H1 (cell line): ENCODE results near the gene ITPR1. TPM values are rescaled to one million over a fixed set of nuclear protein-coding genes. Genes with fewer than 3 reads are reported as not detected.

Experiments used
- CTCF ChIA-PET: fragments of 300-600 bp; sonication (Branson Sonifier 250); formaldehyde crosslinking; loops from one replicate; lab custom pipeline; 2021; ENCODE audit not compliant: partially characterized antibody; lab: Charles Lee
- POLR2A ChIA-PET: fragments of 300-600 bp; sonication (Branson Sonifier 250); formaldehyde crosslinking; loops from one replicate; lab custom pipeline; 2021; ENCODE audit warnings: inconsistent platforms; ENCODE audit not compliant: partially characterized antibody; lab: Charles Lee
- DNase-seq, 2 experiments: peaks; one replicate each; pipeline versions ENCODE4 v3.0.0 to v3.0.0-alpha.2; 2010 to 2022; ENCODE audit warnings: low spot score in 2 of 2, low read depth in 1 of 2, mixed read lengths in 1 of 2
- FAIRE-seq: peaks from 2 replicates; lab custom pipeline; 2011; peaks lifted over from hg19 to GRCh38; lab: Jason Lieb, UNC
- H2AFZ ChIP-seq: 2 replicates; pipeline ENCODE4 v1.8.1; 2012; ENCODE audit warnings: low read length, inconsistent platforms
- H2AK5ac ChIP-seq: 2 replicates; pipeline ENCODE4 v1.6.1; 2013; ENCODE audit warnings: low read depth, low read length
- H2BK120ac ChIP-seq: replicated peaks from 2 replicates; pipeline ENCODE3; 2013; ENCODE audit warnings: low read depth, low read length, inconsistent platforms
- H2BK12ac ChIP-seq: 2 replicates; pipeline ENCODE4 v1.6.1; 2013; ENCODE audit warnings: low read depth, low read length
- H2BK15ac ChIP-seq: 2 replicates; pipeline ENCODE4 v1.6.1; 2013; ENCODE audit warnings: low read length
- H2BK20ac ChIP-seq: 2 replicates; pipeline ENCODE4 v1.6.1; 2013; ENCODE audit warnings: low read length
- H2BK5ac ChIP-seq: 2 replicates; pipeline ENCODE4 v1.6.1; 2013; ENCODE audit warnings: low read depth, low read length
- H3K14ac ChIP-seq: 2 replicates; pipeline ENCODE4 v1.6.1; 2013; ENCODE audit warnings: inconsistent platforms; ENCODE audit not compliant: insufficient read length
- H3K18ac ChIP-seq: 2 replicates; pipeline ENCODE4 v1.6.1; 2013; ENCODE audit warnings: low read length; ENCODE audit errors: extremely low read depth
- H3K23ac ChIP-seq: 2 replicates; pipeline ENCODE4 v1.6.1; 2013; ENCODE audit warnings: inconsistent platforms; ENCODE audit not compliant: insufficient read length
- H3K23me2 ChIP-seq: 2 replicates; pipeline ENCODE4 v1.6.1; 2013; ENCODE audit warnings: low read depth, low read length
- H3K27ac ChIP-seq: 2 replicates; pipeline ENCODE4 v1.6.1; 2011; ENCODE audit warnings: low read depth, low read length, inconsistent platforms
- H3K27me3 ChIP-seq, 4 experiments: replicated peaks in 1 of 4; 1 replicate in 1 of 4; 2 replicates in 3 of 4; pipeline versions ENCODE4 v1.6.1 to v1.8.1; 2011 to 2013; ENCODE audit warnings: low read length in 3 of 4, mild to moderate bottlenecking in 3 of 4, inconsistent platforms in 2 of 4, mixed read lengths in 2 of 4, moderate library complexity in 1 of 4; ENCODE audit not compliant: control insufficient read depth in 3 of 4, insufficient read depth in 3 of 4; ENCODE audit errors: extremely low read depth in 1 of 4
- H3K36me3 ChIP-seq, 4 experiments: 2 replicates each; pipeline versions ENCODE4 v1.6.1 to v1.8.1; 2011 to 2013; ENCODE audit warnings: mild to moderate bottlenecking in 4 of 4, low read length in 3 of 4, moderate library complexity in 2 of 4, control low read depth in 1 of 4, inconsistent platforms in 1 of 4; ENCODE audit not compliant: insufficient read depth in 4 of 4, control insufficient read depth in 2 of 4
- H3K4ac ChIP-seq: replicated peaks from 2 replicates; pipeline ENCODE3; 2013; ENCODE audit warnings: low read length, low read depth, mixed read lengths, inconsistent platforms; ENCODE audit not compliant: insufficient read length
- H3K4me1 ChIP-seq, 4 experiments: replicated peaks in 1 of 4; 1 replicate in 1 of 4; 2 replicates in 3 of 4; pipeline versions ENCODE4 v1.6.1 to v1.8.1; 2011 to 2013; ENCODE audit warnings: low read length in 3 of 4, inconsistent platforms in 2 of 4, mixed read lengths in 1 of 4; ENCODE audit not compliant: insufficient read depth in 4 of 4, control insufficient read depth in 3 of 4
- H3K4me2 ChIP-seq, 2 experiments: 2 replicates each; pipeline versions ENCODE4 v1.6.1 to v1.8.1; 2011 to 2013; ENCODE audit warnings: low read depth in 2 of 2, low read length in 2 of 2, control low read depth in 1 of 2, inconsistent platforms in 1 of 2, mild to moderate bottlenecking in 1 of 2; ENCODE audit not compliant: insufficient read depth in 1 of 2
- H3K4me3 ChIP-seq, 4 experiments: fragments of 200-600, 300-600 bp in 1 of 4; sonication (generic), shearing (Covaris generic), sonication (Bioruptor Twin) in 1 of 4; 2 replicates each; pipeline versions ENCODE4 v1.5.1 to v1.8.1; 2011 to 2016; ENCODE audit warnings: low read length in 4 of 4, low read depth in 3 of 4, control low read depth in 2 of 4, inconsistent platforms in 2 of 4, mild to moderate bottlenecking in 2 of 4, mixed read lengths in 1 of 4, moderate library complexity in 1 of 4; ENCODE audit not compliant: insufficient read depth in 2 of 4; ENCODE audit errors: extremely low read depth in 1 of 4
- H3K56ac ChIP-seq: replicated peaks from 2 replicates; pipeline ENCODE3; 2013; ENCODE audit warnings: low read depth, mild to moderate bottlenecking, mixed read lengths, low read length, inconsistent platforms; ENCODE audit not compliant: insufficient read length
- H3K79me1 ChIP-seq: 2 replicates; pipeline ENCODE4 v1.6.1; 2013; ENCODE audit warnings: low read depth, low read length, control low read depth
- H3K79me2 ChIP-seq, 2 experiments: 2 replicates each; pipeline versions ENCODE4 v1.6.1 to v1.8.1; 2012 to 2013; ENCODE audit warnings: low read length in 2 of 2, mild to moderate bottlenecking in 2 of 2, inconsistent platforms in 1 of 2; ENCODE audit not compliant: insufficient read depth in 2 of 2, control insufficient read depth in 1 of 2
- H3K9ac ChIP-seq, 4 experiments: replicated peaks in 1 of 4; 1 replicate in 1 of 4; 2 replicates in 3 of 4; pipeline versions ENCODE4 v1.6.1 to v1.8.1; 2011 to 2013; ENCODE audit warnings: low read depth in 3 of 4, low read length in 3 of 4, control low read depth in 2 of 4, mild to moderate bottlenecking in 2 of 4, moderate library complexity in 2 of 4, inconsistent platforms in 1 of 4; ENCODE audit errors: extremely low read depth in 1 of 4
- H3K9me3 ChIP-seq, 2 experiments: 2 replicates each; pipeline versions ENCODE4 v1.6.1 to v1.8.1; 2012 to 2013; ENCODE audit warnings: mild to moderate bottlenecking in 2 of 2, moderate library complexity in 2 of 2, control low read depth in 1 of 2, inconsistent platforms in 1 of 2, low read depth in 1 of 2, low read length in 1 of 2, mixed read lengths in 1 of 2; ENCODE audit not compliant: insufficient read depth in 2 of 2
- H4K20me1 ChIP-seq, 2 experiments: replicated peaks in 1 of 2; 2 replicates each; pipeline versions ENCODE3 to v1.8.1; 2011 to 2013; ENCODE audit warnings: inconsistent platforms in 2 of 2, low read length in 2 of 2, mild to moderate bottlenecking in 1 of 2; ENCODE audit not compliant: insufficient read depth in 2 of 2, control insufficient read depth in 1 of 2
- H4K5ac ChIP-seq: 2 replicates; pipeline ENCODE4 v1.6.1; 2013; ENCODE audit warnings: low read length, low read depth, mixed read lengths, inconsistent platforms; ENCODE audit not compliant: insufficient read length
- H4K8ac ChIP-seq: 2 replicates; pipeline ENCODE4 v1.8.0; 2013; ENCODE audit warnings: mild to moderate bottlenecking, moderate library complexity, low read length, inconsistent platforms; ENCODE audit not compliant: insufficient read depth; ENCODE audit errors: extremely low read depth
- H4K91ac ChIP-seq: replicated peaks from 2 replicates; pipeline ENCODE3; 2013; ENCODE audit warnings: low read length, mixed read lengths, inconsistent platforms; ENCODE audit not compliant: insufficient read length
- SAP30 ChIP-seq: fragments of 300-600 bp; sonication (generic); IDR thresholded peaks from 2 replicates; pipeline ENCODE4 v1.7.1; 2012; ENCODE audit warnings: low read length, moderate library complexity, mild to moderate bottlenecking, inconsistent platforms; ENCODE audit not compliant: insufficient read depth, insufficient replicate concordance
- TCF12 ChIP-seq: IDR thresholded peaks from 2 replicates; pipeline ENCODE4 v1.6.1; 2011; ENCODE audit warnings: low read depth, mild to moderate bottlenecking, low read length
- WGBS, 2 experiments: shearing (Covaris generic) in 1 of 2; methylation state at CpG; one replicate each; pipeline versions ENCODE4 v1.1.6 to v1.1.7; 2013 to 2015; ENCODE audit warnings: low lambda C conversion rate in 2 of 2, mixed read lengths in 2 of 2, inconsistent platforms in 1 of 2, low coverage in 1 of 2, missing lambda C conversion rate in 1 of 2; ENCODE audit not compliant: insufficient replicate concordance in 2 of 2, insufficient coverage in 1 of 2, insufficient read length in 1 of 2; ENCODE audit errors: extremely low coverage in 1 of 2, missing lambda C conversion rate in 1 of 2; 5-methylcytosine and 5-hydroxymethylcytosine counted together
- polyA plus RNA-seq, 7 experiments: library from polyadenylated mRNA; depleted of rRNA in 3 of 7; stranded (reverse) in 5 of 7; unstranded in 2 of 7; fragments of >200 nt in 5 of 7; fragments of 200-250 nt in 2 of 7; gene quantifications; 1 replicate in 5 of 7; 2 replicates in 1 of 7; 4 replicates in 1 of 7; pipeline versions ENCODE4 v1.2.1 to v1.2.3, GENCODE V29; 2011 to 2013; ENCODE audit warnings: missing spikeins in 2 of 7, mixed read lengths in 2 of 7
- total RNA-seq: library from RNA; stranded (reverse); fragmentation: NEBNext Ultra II Directional; extraction: Animal tissue kit (Norgen Biotek cat#: 25700); gene quantifications from 2 replicates; pipeline ENCODE4 v1.2.1, GENCODE V29; 2021
- TF ChIP-seq, protein P1 (sequence below): IDR thresholded peaks from 2 replicates; pipeline ENCODE4 v1.6.1; 2011; ENCODE audit warnings: low read length, improper control_type of control experiment

ITPR1 gene
- total and polyA plus RNA-seq, 2 of the 8 experiments (the other 6 are each of a cell fraction or from before 2014, with no cell fraction given): 2.5 to 16.3 TPM

DNA sequence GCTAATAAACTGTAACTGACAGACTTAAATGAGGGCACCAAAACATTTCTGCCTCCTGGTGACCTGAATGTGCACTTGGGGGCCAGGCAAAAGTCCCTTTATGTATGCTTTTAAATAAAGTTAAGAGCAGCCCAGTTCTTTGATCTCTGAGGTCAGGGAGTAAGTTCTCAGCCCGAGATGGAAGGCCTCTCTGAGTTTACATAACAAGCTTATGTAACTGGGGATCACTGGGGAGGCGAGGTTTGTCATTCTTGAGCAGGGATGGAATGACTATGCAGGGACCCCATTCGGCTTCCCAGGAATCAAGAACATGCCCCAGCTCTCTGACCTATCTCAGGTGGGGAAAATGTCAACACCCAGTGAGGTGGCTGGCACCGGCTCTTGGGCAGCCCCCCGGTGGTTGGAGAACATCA, 287.4 kb downstream of the ITPR1 start:
- H3K23me2 ChIP-seq: no peaks in the 10 kb centered on the region
- ChIA-PET CTCF (interaction anchor here (1.0 to 1.5 kb wide), 4 partner anchors 24 to 69 kb away, joined by 3 to 7 read pairs (median 4); no protein-coding TSS in a partner anchor), POLR2A (no interaction called here)
- H3K23ac ChIP-seq: no peak overlapping the region
- H4K5ac ChIP-seq: no peak overlapping the region
- H3K14ac ChIP-seq: no peak overlapping the region
- no peak overlapping the region for H2BK120ac ChIP-seq
- H3K79me1 ChIP-seq: no peaks in the 10 kb centered on the region
- DNase-seq: no peak
- no peaks in the 10 kb centered on the region; a peak in 2 of 8 replicates for H3K36me3 ChIP-seq
- H3K4ac ChIP-seq: no peak overlapping the region
- H2BK20ac ChIP-seq: no peak overlapping the region
- no peak overlapping the region for H2AK5ac ChIP-seq
- H2BK15ac ChIP-seq: no peak overlapping the region
- H2BK5ac ChIP-seq: no peak overlapping the region
- no peaks in the 10 kb centered on the region for H3K9me3 ChIP-seq
- no peaks in the 10 kb centered on the region; a peak in 1 of 7 replicates for H3K4me1 ChIP-seq
- H3K18ac ChIP-seq: no peak overlapping the region
- H3K4me2 ChIP-seq: no peak overlapping the region
- no peak overlapping the region for H2BK12ac ChIP-seq
- H2AFZ ChIP-seq: no peak overlapping the region
- H3K79me2 ChIP-seq: no peaks in the 10 kb centered on the region
- H4K91ac ChIP-seq: no peak overlapping the region
- H4K20me1 ChIP-seq: no peaks in the 10 kb centered on the region
- WGBS, 2 experiments: 90% methylated on average over 5 of the region's 5 CpGs; no CpG with 5 or more reads in 1 of the 2 experiments
- H3K27ac ChIP-seq: no peak overlapping the region
- no peak overlapping the region for H3K4me3 ChIP-seq
- no peak overlapping the region for H3K9ac ChIP-seq
- H4K8ac ChIP-seq: no peak overlapping the region
- H3K56ac ChIP-seq: no peak overlapping the region
- FAIRE-seq: no peak
- H3K27me3 ChIP-seq: no peaks in the 10 kb centered on the region
- TF ChIP-seq, protein P1, sequence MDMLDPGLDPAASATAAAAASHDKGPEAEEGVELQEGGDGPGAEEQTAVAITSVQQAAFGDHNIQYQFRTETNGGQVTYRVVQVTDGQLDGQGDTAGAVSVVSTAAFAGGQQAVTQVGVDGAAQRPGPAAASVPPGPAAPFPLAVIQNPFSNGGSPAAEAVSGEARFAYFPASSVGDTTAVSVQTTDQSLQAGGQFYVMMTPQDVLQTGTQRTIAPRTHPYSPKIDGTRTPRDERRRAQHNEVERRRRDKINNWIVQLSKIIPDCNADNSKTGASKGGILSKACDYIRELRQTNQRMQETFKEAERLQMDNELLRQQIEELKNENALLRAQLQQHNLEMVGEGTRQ: no peak
- TF ChIP-seq SAP30 (no peak), TCF12 (no peak)
